ENCODE measurements around the gene PRKN.

DNA sequence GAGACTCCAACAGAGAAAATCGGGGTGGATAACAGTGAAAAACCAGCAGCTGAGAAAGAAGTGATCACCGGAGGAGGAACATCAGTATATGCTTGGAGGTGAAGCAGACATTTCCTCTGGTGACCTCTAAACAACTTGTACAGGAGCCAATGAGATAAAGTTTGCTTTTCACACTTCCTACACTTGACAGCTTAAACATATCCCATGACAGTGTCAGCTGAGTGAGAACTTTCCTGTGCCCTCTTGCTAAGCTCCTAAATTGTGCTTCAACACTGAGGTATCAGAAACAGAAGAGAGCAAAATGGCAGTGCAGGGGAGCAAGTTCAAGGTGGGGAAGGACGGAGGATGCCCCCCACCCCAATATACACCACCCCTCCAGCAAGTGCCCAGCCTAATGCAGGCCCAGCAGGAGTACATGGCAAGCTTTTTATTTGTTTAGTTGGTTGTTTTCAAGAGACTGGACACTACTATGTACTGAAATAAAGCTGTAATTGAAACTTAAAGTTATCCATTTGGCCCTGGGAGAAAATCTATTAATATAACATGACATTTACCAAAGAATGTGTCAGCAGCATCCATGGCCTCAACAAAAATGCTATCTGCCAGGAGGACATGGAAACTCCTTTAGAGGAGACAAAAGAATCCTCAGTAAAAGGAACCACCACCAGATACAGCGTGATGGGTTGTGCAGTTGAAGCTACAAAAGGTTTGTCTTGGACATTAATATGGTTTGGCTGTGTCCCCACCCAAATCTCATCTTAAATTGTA is 540.2 kb downstream of the PRKN start:
- TF ChIP-seq, protein P1, sequence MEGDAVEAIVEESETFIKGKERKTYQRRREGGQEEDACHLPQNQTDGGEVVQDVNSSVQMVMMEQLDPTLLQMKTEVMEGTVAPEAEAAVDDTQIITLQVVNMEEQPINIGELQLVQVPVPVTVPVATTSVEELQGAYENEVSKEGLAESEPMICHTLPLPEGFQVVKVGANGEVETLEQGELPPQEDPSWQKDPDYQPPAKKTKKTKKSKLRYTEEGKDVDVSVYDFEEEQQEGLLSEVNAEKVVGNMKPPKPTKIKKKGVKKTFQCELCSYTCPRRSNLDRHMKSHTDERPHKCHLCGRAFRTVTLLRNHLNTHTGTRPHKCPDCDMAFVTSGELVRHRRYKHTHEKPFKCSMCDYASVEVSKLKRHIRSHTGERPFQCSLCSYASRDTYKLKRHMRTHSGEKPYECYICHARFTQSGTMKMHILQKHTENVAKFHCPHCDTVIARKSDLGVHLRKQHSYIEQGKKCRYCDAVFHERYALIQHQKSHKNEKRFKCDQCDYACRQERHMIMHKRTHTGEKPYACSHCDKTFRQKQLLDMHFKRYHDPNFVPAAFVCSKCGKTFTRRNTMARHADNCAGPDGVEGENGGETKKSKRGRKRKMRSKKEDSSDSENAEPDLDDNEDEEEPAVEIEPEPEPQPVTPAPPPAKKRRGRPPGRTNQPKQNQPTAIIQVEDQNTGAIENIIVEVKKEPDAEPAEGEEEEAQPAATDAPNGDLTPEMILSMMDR (IDR thresholded peaks at IDR 0.05) = no peak
- TF ChIP-seq POLR2A (IDR thresholded peaks at IDR 0.05) = no peak

Measured in tibial nerve (tissue), 3 donors.